Esophagus muscularis mucosa (tissue), 4 donors: ENCODE data around the gene RETREG2. TPM values are rescaled to one million over a fixed set of nuclear protein-coding genes. Genes with fewer than 3 reads are reported as not detected.
"Not testable (repeated sequence)": the region's sequence is repeated elsewhere in the genome, so short reads cannot be mapped to it uniquely, and the experiment has no call there.

ENCODE experiments used
- DNase-seq: peaks from one replicate; pipeline ENCODE4 v3.0.0-alpha.2; 2017; ENCODE audit errors: extremely low spot score
- H3K27ac ChIP-seq, 4 donors: fragments of 200-600 bp; sonication (generic); replicated peaks in 1 of 4; 1 replicate in 3 of 4; 2 replicates in 1 of 4; pipeline ENCODE4 v1.5.1; 2016 to 2019; ENCODE audit warnings: mild to moderate bottlenecking in 1 of 4
- H3K27me3 ChIP-seq, 4 donors: fragments of 200-600 bp; sonication (generic); one replicate each; pipeline versions ENCODE4 v1.5.1 to v1.6.0; 2016 to 2019
- H3K36me3 ChIP-seq, 4 donors: fragments of 200-600 bp; sonication (generic); one replicate each; pipeline ENCODE4 v1.5.1; 2016 to 2019
- H3K4me1 ChIP-seq, 4 donors: fragments of 200-600 bp; sonication (generic); one replicate each; pipeline ENCODE4 v1.5.1; 2016 to 2019
- H3K4me3 ChIP-seq, 4 donors: fragments of 200-600 bp; sonication (generic); 1 replicate in 2 of 4; 2 replicates in 2 of 4; pipeline ENCODE4 v1.5.1; 2016 to 2019; ENCODE audit warnings: mild to moderate bottlenecking in 4 of 4, moderate library complexity in 1 of 4
- H3K9me3 ChIP-seq, 4 donors: fragments of 200-600 bp; sonication (generic); 1 replicate in 3 of 4; 2 replicates in 1 of 4; pipeline ENCODE4 v1.5.1; 2016 to 2019
- CTCF ChIP-seq, 3 experiments: fragments of 200-600 bp in 2 of 3; fragments of 450-650 bp in 1 of 3; sonication (generic) in 2 of 3; IDR thresholded peaks; one replicate each; pipeline ENCODE4 v1.5.1; 2017 to 2019; ENCODE audit warnings: antibody characterized with exemption in 3 of 3, mild to moderate bottlenecking in 2 of 3, moderate library complexity in 1 of 3
- EP300 ChIP-seq: sonication (generic); formaldehyde crosslinking; IDR thresholded peaks from one replicate; pipeline ENCODE4 v1.6.1; 2017; ENCODE audit warnings: antibody characterized with exemption
- POLR2A ChIP-seq: fragments of 450-650 bp; IDR thresholded peaks from one replicate; pipeline ENCODE4 v1.6.1; 2017; ENCODE audit warnings: antibody characterized with exemption, moderate library complexity, mild to moderate bottlenecking, low read depth
- POLR2AphosphoS5 ChIP-seq, 2 donors: sonication (generic); formaldehyde crosslinking; IDR thresholded peaks; one replicate each; pipeline ENCODE4 v1.6.1; 2017; ENCODE audit warnings: antibody characterized with exemption in 2 of 2
- WGBS: methylation state at CpG from one replicate; pipeline ENCODE4 v1.1.5; 2018; 5-methylcytosine and 5-hydroxymethylcytosine counted together
- intact Hi-C: fragments of 100-400 bp; cut with DNase I; formaldehyde crosslinking; loops from one replicate; pipeline ENCODE4 v1.15.1; 2023
- total RNA-seq, 4 donors: library from RNA; depleted of rRNA; stranded (reverse); fragments of >200 nt; gene quantifications; one replicate each; pipeline versions ENCODE4 v1.1.0 to v1.2.1, GENCODE V29; 2016

RETREG2 gene
- total RNA-seq, 4 donors from 2014 or later = 44.0 to 69.3 (median 56.3) TPM

GRCh38 chr2:219197388-219197787 lies 19.3 kb downstream of the RETREG2 start:
- peaks cover 0 to 28% (median 0%) of the 10 kb centered on the region in 4 donors for H3K27me3 ChIP-seq
- no peaks in the 10 kb centered on the region for H3K4me1 ChIP-seq
- H3K9me3 ChIP-seq = no peaks in the 10 kb centered on the region
- no peak for DNase-seq
- H3K36me3 ChIP-seq = no peaks in the 10 kb centered on the region
- H3K4me3 ChIP-seq = no peak overlapping the region
- WGBS = 80% methylated on average over 1 of the region's 1 CpG
- H3K27ac ChIP-seq = no peak overlapping the region
- intact Hi-C loops = no loop called here
- TF ChIP-seq CTCF (IDR thresholded peaks at IDR 0.05) (no peak), POLR2A (no peak), POLR2AphosphoS5 (IDR thresholded peaks at IDR 0.05) (no peak), EP300 (no peak)

GRCh38 chr2:219198974-219199373 lies 20.9 kb downstream of the RETREG2 start:
- TF ChIP-seq CTCF (IDR thresholded peaks at IDR 0.05) = no peak
- TF ChIP-seq POLR2A = no peak
- TF ChIP-seq EP300 = no peak
- no peak for TF ChIP-seq POLR2AphosphoS5 (IDR thresholded peaks at IDR 0.05)
- Histone ChIP-seq H3K27ac (no peak overlapping the region), H3K4me3 (no peak overlapping the region), H3K36me3 (no peaks in the 10 kb centered on the region), H3K9me3 (no peaks in the 10 kb centered on the region), H3K27me3 (peaks cover 0 to 28% (median 0%) of the 10 kb centered on the region in 4 donors), H3K4me1 (no peaks in the 10 kb centered on the region)
- WGBS = 76% methylated on average over 5 of the region's 5 CpGs
- no peak for DNase-seq
- intact Hi-C loops = no loop called here

- WGBS = 85% methylated on average over 12 of the region's 12 CpGs
- H3K36me3 ChIP-seq = no peaks in the 10 kb centered on the region
- H3K4me3 ChIP-seq = no peak overlapping the region
- H3K9me3 ChIP-seq = no peaks in the 10 kb centered on the region
- H3K27ac ChIP-seq = no peak overlapping the region
- peak; percentile 10 for DNase-seq
- intact Hi-C loops = no loop called here
- H3K4me1 ChIP-seq = no peaks in the 10 kb centered on the region
- peaks cover 0 to 28% (median 0%) of the 10 kb centered on the region in 4 donors for H3K27me3 ChIP-seq
- TF ChIP-seq CTCF (IDR thresholded peaks at IDR 0.05) = no peak
- no peak for TF ChIP-seq EP300
- TF ChIP-seq POLR2A = no peak
- no peak for TF ChIP-seq POLR2AphosphoS5 (IDR thresholded peaks at IDR 0.05)
Observed at GRCh38 chr2:219199470-219200211, 21.6 kb downstream of the RETREG2 start.

- 90% methylated on average over 26 of the region's 26 CpGs for WGBS
- H3K27ac ChIP-seq, H3K4me1 ChIP-seq, intact Hi-C loops, H3K4me3 ChIP-seq, H3K9me3 ChIP-seq, H3K36me3 ChIP-seq: not testable (repeated sequence)
- peak; percentile 50 for DNase-seq
- H3K27me3 ChIP-seq = peaks cover 0 to 28% (median 0%) of the 10 kb centered on the region in 4 donors
Observed at GRCh38 chr2:219200502-219201326, 22.6 kb downstream of the RETREG2 start.

- intact Hi-C loops, H3K4me1 ChIP-seq, H3K4me3 ChIP-seq, H3K9me3 ChIP-seq, H3K27ac ChIP-seq, DNase-seq, H3K36me3 ChIP-seq: not testable (repeated sequence)
- peaks cover 0 to 28% (median under 1%) of the 10 kb centered on the region in 4 donors for H3K27me3 ChIP-seq
- WGBS = 80% methylated on average over 2 of the region's 21 CpGs
Observed at GRCh38 chr2:219201331-219201730, 23.3 kb downstream of the RETREG2 start.
